WTC11 (cell line): ENCODE measurements around the gene GNS. TPM values are rescaled to one million over a fixed set of nuclear protein-coding genes. Genes with fewer than 3 reads are reported as not detected.
"Not testable (repeated sequence)": the region's sequence is repeated elsewhere in the genome, so short reads cannot be mapped to it uniquely, and the experiment has no call there.

Source experiments
- ATAC-seq: fragments of 200-7000 bp; cut with Tn5 transposase; 2 replicates; pipeline ENCODE4 v1.10.0; 2021; ENCODE audit warnings: mild to moderate bottlenecking, moderate library complexity
- CTCF ChIA-PET: fragments of 300-600 bp; sonication (Branson Sonifier 250); formaldehyde crosslinking; loops from one replicate; lab custom pipeline; 2021; ENCODE audit warnings: antibody characterized with exemption; lab: Charles Lee
- POLR2A ChIA-PET: fragments of 350-600 bp; sonication (Branson Sonifier 250); formaldehyde crosslinking; loops from one replicate; lab custom pipeline; 2021; ENCODE audit warnings: antibody characterized with exemption; lab: Charles Lee
- DNase-seq: peaks from one replicate; pipeline ENCODE4 v3.0.0; 2021; ENCODE audit warnings: low spot score
- H3K27ac Mint-ChIP-seq: 2 replicates; pipeline ENCODE4 v1.8.0; 2021; ENCODE audit warnings: mixed read lengths
- H3K27me3 Mint-ChIP-seq: 2 replicates; pipeline ENCODE4 v1.8.0; 2021; ENCODE audit warnings: low read depth, mild to moderate bottlenecking, moderate library complexity, mixed read lengths
- H3K36me3 Mint-ChIP-seq: 2 replicates; pipeline ENCODE4 v1.8.0; 2021; ENCODE audit warnings: mixed read lengths
- H3K4me1 Mint-ChIP-seq: 2 replicates; pipeline ENCODE4 v1.8.0; 2022; ENCODE audit warnings: mixed read lengths
- H3K4me3 Mint-ChIP-seq: 2 replicates; pipeline ENCODE4 v1.8.0; 2021; ENCODE audit warnings: mild to moderate bottlenecking, moderate library complexity, mixed read lengths
- H3K9me3 Mint-ChIP-seq: 2 replicates; pipeline ENCODE4 v1.8.0; 2021; ENCODE audit warnings: mixed read lengths
- FOXP1 ChIP-seq: sonication (generic); formaldehyde crosslinking; IDR thresholded peaks from 2 replicates; pipeline ENCODE4 v1.8.0; 2022; ENCODE audit warnings: missing genetic modification reagents, mild to moderate bottlenecking, moderate library complexity, borderline replicate concordance
- HMGXB4 ChIP-seq: sonication (generic); formaldehyde crosslinking; IDR thresholded peaks from 2 replicates; pipeline ENCODE4 v1.8.1; 2023; ENCODE audit warnings: mild to moderate bottlenecking, moderate library complexity, missing genetic modification reagents
- JAZF1 ChIP-seq: fragments of 250-450 bp; sonication (Bioruptor Pico); IDR thresholded peaks from 2 replicates; pipeline ENCODE4 v1.9.0; 2021; ENCODE audit warnings: moderate library complexity, mild to moderate bottlenecking, inconsistent platforms
- OVOL2 ChIP-seq: fragments of 250-450 bp; sonication (Bioruptor Pico); IDR thresholded peaks from 2 replicates; pipeline ENCODE4 v1.9.0; 2021; ENCODE audit warnings: mild to moderate bottlenecking, borderline replicate concordance
- SMAD3 ChIP-seq: sonication (generic); formaldehyde crosslinking; IDR thresholded peaks from 2 replicates; pipeline ENCODE4 v1.8.0; 2022; ENCODE audit warnings: missing genetic modification reagents, mild to moderate bottlenecking, borderline replicate concordance
- ZNF219 ChIP-seq: sonication (generic); formaldehyde crosslinking; IDR thresholded peaks from 2 replicates; pipeline ENCODE4 v1.8.0; 2023; ENCODE audit warnings: missing genetic modification reagents, mild to moderate bottlenecking, borderline replicate concordance
- ZNF232 ChIP-seq: sonication (generic); formaldehyde crosslinking; IDR thresholded peaks from 2 replicates; pipeline ENCODE4 v1.8.0; 2022; ENCODE audit warnings: mild to moderate bottlenecking, missing genetic modification reagents
- ZNF281 ChIP-seq: sonication (generic); formaldehyde crosslinking; IDR thresholded peaks from 2 replicates; pipeline ENCODE4 v1.8.0; 2023; ENCODE audit warnings: mild to moderate bottlenecking, missing genetic modification reagents
- ZNF532 ChIP-seq: fragments of 250-450 bp; sonication (Bioruptor Pico); IDR thresholded peaks from 2 replicates; pipeline ENCODE4 v1.9.0; 2021; ENCODE audit warnings: mild to moderate bottlenecking, borderline replicate concordance
- ZNF671 ChIP-seq: fragments of 250-450 bp; sonication (Bioruptor Pico); IDR thresholded peaks from 2 replicates; pipeline ENCODE4 v1.8.0; 2021; ENCODE audit warnings: mild to moderate bottlenecking
- total RNA-seq: library from RNA; stranded (reverse); gene quantifications from 3 replicates; pipeline ENCODE4 v1.2.3, GENCODE V29; 2021

The GNS gene
- total RNA-seq, 1 experiment from 2014 or later, result 24.7 TPM

GRCh38 chr12:64691227-64691794, 67.9 kb downstream of the GNS start:
- Mint-ChIP-seq H3K27me3 (no peaks in the 10 kb centered on the region), H3K9me3 (no peaks in the 10 kb centered on the region), H3K4me3 (peak overlapping the region; percentile 50), H3K4me1 (peaks cover 55% of the 10 kb centered on the region), H3K27ac (peak overlapping the region; percentile 96)
- ATAC-seq, result peak; percentile 67
- POLR2A ChIA-PET, result interaction anchor here (1.0 to 1.2 kb wide), 2 partner anchors 9 to 80 kb away, joined by 3 read pairs; no protein-coding TSS in a partner anchor
- TF ChIP-seq ZNF232 (CRISPR knock-in tag) (no peak), ZNF281 (peak; percentile 56; the same call in 1 of the 2 replicates)
- TF ChIP-seq, all 79 proteins: peak for 1
- H3K36me3 Mint-ChIP-seq, result peaks cover 26% of the 10 kb centered on the region
- DNase-seq, result no peak
- CTCF ChIA-PET, result interaction anchor here (0.5 to 1.6 kb wide), 5 partner anchors 89 to 146 kb away, joined by 3 to 5 read pairs (median 3); no protein-coding TSS in a partner anchor

GRCh38 chr12:64690236-64690635, 69.0 kb downstream of the GNS start:
- H3K4me3 Mint-ChIP-seq, POLR2A ChIA-PET, ATAC-seq, H3K27ac Mint-ChIP-seq, H3K27me3 Mint-ChIP-seq, DNase-seq, H3K9me3 Mint-ChIP-seq: not testable (repeated sequence)
- H3K4me1 Mint-ChIP-seq, result peaks cover 47% of the 10 kb centered on the region
- CTCF ChIA-PET, result interaction anchor here (1.6 to 3.1 kb wide), 2 partner anchors 90 to 141 kb away, joined by 3 to 7 read pairs; no protein-coding TSS in a partner anchor
- peaks cover 36% of the 10 kb centered on the region for H3K36me3 Mint-ChIP-seq

GRCh38 chr12:64688715-64689114, 70.5 kb downstream of the GNS start:
- ChIA-PET POLR2A (no interaction called here), CTCF (interaction anchor here (1.8 to 3.1 kb wide), 2 partner anchors 9 to 139 kb away, joined by 6 to 7 read pairs; no protein-coding TSS in a partner anchor)
- DNase-seq, result no peak
- Mint-ChIP-seq H3K9me3 (no peaks in the 10 kb centered on the region), H3K27ac (no peak overlapping the region), H3K4me3 (no peak overlapping the region), H3K4me1 (peaks cover 37% of the 10 kb centered on the region), H3K27me3 (no peaks in the 10 kb centered on the region), H3K36me3 (peaks cover 41% of the 10 kb centered on the region)
- ATAC-seq, result no peak
- TF ChIP-seq ZNF532 (no peak), HMGXB4 (CRISPR knock-in tag) (no peak), FOXP1 (CRISPR knock-in tag) (no peak), SMAD3 (CRISPR knock-in tag) (no peak), OVOL2 (CRISPR knock-in tag) (no peak), ZNF219 (no peak), ZNF671 (CRISPR knock-in tag) (no peak), JAZF1 (CRISPR knock-in tag) (no peak)
